ENCODE data around the gene MPDZ. TPM values are rescaled to one million over a fixed set of nuclear protein-coding genes. Genes with fewer than 3 reads are reported as not detected.

Gene MPDZ
- total and polyA plus RNA-seq, 4 experiments from 2014 or later: not detected

- Mint-ChIP-seq H3K9me3 (peaks cover 0 to 11% (median 2%) of the 10 kb centered on the region in 8 donors), H3K4me3 (no peak overlapping the region), H3K27me3 (no peaks in the 10 kb centered on the region), H3K27ac (no peak overlapping the region), H3K4me1 (no peaks in the 10 kb centered on the region), H3K36me3 (no peaks in the 10 kb centered on the region)
- intact Hi-C loops (cut with micrococcal nuclease): no loop called here
- Histone ChIP-seq H3K36me3 (ENCODE audit: insufficient read depth, low read length) (no peaks in the 10 kb centered on the region), H3K9me3 (ENCODE audit: control insufficient read depth in 1 of 2, low read length in 2 of 2) (peaks cover 0 to 4% of the 10 kb centered on the region in 2 donors), H3K4me1 (ENCODE audit: insufficient read depth, low read length) (no peaks in the 10 kb centered on the region), H3K4me3 (ENCODE audit: low read length in 2 of 2) (no peak overlapping the region), H3K27me3 (ENCODE audit: insufficient read depth, low read length) (no peaks in the 10 kb centered on the region), H3K27ac (ENCODE audit: low read depth, low read length) (no peak overlapping the region)
- DNase-seq: no peak
- CTCF ChIA-PET (ENCODE audit: partially characterized antibody): no interaction called here
- POLR2A ChIA-PET (ENCODE audit: partially characterized antibody): no interaction called here
Observed at GRCh38 chr9:13100914-13101572, 178.4 kb downstream of the MPDZ start.

GRCh38 chr9:13095056-13095455, 184.4 kb downstream of the MPDZ start:
- no peaks in the 10 kb centered on the region for H3K4me1 Mint-ChIP-seq
- intact Hi-C loops (cut with micrococcal nuclease): no loop called here
- Histone ChIP-seq H3K9me3 (ENCODE audit: control insufficient read depth in 1 of 2, low read length in 2 of 2) (no peaks in the 10 kb centered on the region), H3K4me3 (ENCODE audit: low read length in 2 of 2) (no peak overlapping the region), H3K27me3 (ENCODE audit: insufficient read depth, low read length) (no peaks in the 10 kb centered on the region), H3K27ac (ENCODE audit: low read depth, low read length) (no peak overlapping the region), H3K4me1 (ENCODE audit: insufficient read depth, low read length) (no peaks in the 10 kb centered on the region), H3K36me3 (ENCODE audit: insufficient read depth, low read length) (no peaks in the 10 kb centered on the region)
- ChIA-PET POLR2A (ENCODE audit: partially characterized antibody) (no interaction called here), CTCF (ENCODE audit: partially characterized antibody) (no interaction called here)
- no peak overlapping the region for H3K4me3 Mint-ChIP-seq
- peaks cover 0 to 15% (median 5%) of the 10 kb centered on the region in 8 donors for H3K9me3 Mint-ChIP-seq
- no peaks in the 10 kb centered on the region for H3K36me3 Mint-ChIP-seq
- DNase-seq: no peak
- H3K27me3 Mint-ChIP-seq: no peaks in the 10 kb centered on the region
- no peak overlapping the region for H3K27ac Mint-ChIP-seq

- Histone ChIP-seq H3K4me1 (ENCODE audit: insufficient read depth, low read length) (no peaks in the 10 kb centered on the region), H3K9me3 (ENCODE audit: control insufficient read depth in 1 of 2, low read length in 2 of 2) (no peaks in the 10 kb centered on the region), H3K27ac (ENCODE audit: low read depth, low read length) (no peak overlapping the region), H3K36me3 (ENCODE audit: insufficient read depth, low read length) (no peaks in the 10 kb centered on the region), H3K4me3 (ENCODE audit: low read length in 2 of 2) (no peak overlapping the region), H3K27me3 (ENCODE audit: insufficient read depth, low read length) (no peaks in the 10 kb centered on the region)
- H3K27ac Mint-ChIP-seq: no peak overlapping the region
- POLR2A ChIA-PET (ENCODE audit: partially characterized antibody): no interaction called here
- no peaks in the 10 kb centered on the region for H3K27me3 Mint-ChIP-seq
- H3K9me3 Mint-ChIP-seq: peaks cover 4 to 26% (median 6%) of the 10 kb centered on the region in 8 donors
- H3K4me3 Mint-ChIP-seq: no peak overlapping the region
- no peak for DNase-seq
- no peaks in the 10 kb centered on the region for H3K36me3 Mint-ChIP-seq
- intact Hi-C loops (cut with micrococcal nuclease): no loop called here
- H3K4me1 Mint-ChIP-seq: no peaks in the 10 kb centered on the region
- CTCF ChIA-PET (ENCODE audit: partially characterized antibody): no interaction called here
Observed at GRCh38 chr9:13090628-13091027, 188.9 kb downstream of the MPDZ start.

- peaks cover 4 to 24% (median 5%) of the 10 kb centered on the region in 8 donors for H3K9me3 Mint-ChIP-seq
- Histone ChIP-seq H3K4me1 (ENCODE audit: insufficient read depth, low read length) (no peaks in the 10 kb centered on the region), H3K27me3 (ENCODE audit: insufficient read depth, low read length) (no peaks in the 10 kb centered on the region), H3K4me3 (ENCODE audit: low read length in 2 of 2) (no peak overlapping the region), H3K36me3 (ENCODE audit: insufficient read depth, low read length) (no peaks in the 10 kb centered on the region), H3K9me3 (ENCODE audit: control insufficient read depth in 1 of 2, low read length in 2 of 2) (no peaks in the 10 kb centered on the region), H3K27ac (ENCODE audit: low read depth, low read length) (no peak overlapping the region)
- no peaks in the 10 kb centered on the region for H3K4me1 Mint-ChIP-seq
- DNase-seq: no peak
- H3K4me3 Mint-ChIP-seq: no peak overlapping the region
- intact Hi-C loops (cut with micrococcal nuclease): no loop called here
- H3K36me3 Mint-ChIP-seq: no peaks in the 10 kb centered on the region
- CTCF ChIA-PET (ENCODE audit: partially characterized antibody): no interaction called here
- no peaks in the 10 kb centered on the region for H3K27me3 Mint-ChIP-seq
- POLR2A ChIA-PET (ENCODE audit: partially characterized antibody): no interaction called here
- H3K27ac Mint-ChIP-seq: no peak overlapping the region
Observed at GRCh38 chr9:13089666-13090065, 189.8 kb downstream of the MPDZ start.

- ChIA-PET CTCF (ENCODE audit: partially characterized antibody) (no interaction called here), POLR2A (ENCODE audit: partially characterized antibody) (no interaction called here)
- intact Hi-C loops (cut with micrococcal nuclease): no loop called here
Observed at GRCh38 chr9:13088720-13089427, 190.6 kb downstream of the MPDZ start.

GRCh38 chr9:13083963-13084528, 195.4 kb downstream of the MPDZ start:
- Histone ChIP-seq H3K4me3 (ENCODE audit: low read length in 2 of 2) (no peak overlapping the region), H3K27me3 (ENCODE audit: insufficient read depth, low read length) (no peaks in the 10 kb centered on the region), H3K27ac (ENCODE audit: low read depth, low read length) (no peak overlapping the region), H3K4me1 (ENCODE audit: insufficient read depth, low read length) (no peaks in the 10 kb centered on the region), H3K36me3 (ENCODE audit: insufficient read depth, low read length) (no peaks in the 10 kb centered on the region), H3K9me3 (ENCODE audit: control insufficient read depth in 1 of 2, low read length in 2 of 2) (peaks cover 0 to 3% of the 10 kb centered on the region in 2 donors)
- CTCF ChIA-PET (ENCODE audit: partially characterized antibody): no interaction called here
- intact Hi-C loops (cut with micrococcal nuclease): no loop called here
- H3K4me1 Mint-ChIP-seq: peaks cover 0 to 1% (median 0%) of the 10 kb centered on the region in 4 donors
- peaks cover 3 to 20% (median 8%) of the 10 kb centered on the region in 8 donors for H3K9me3 Mint-ChIP-seq
- no peak overlapping the region for H3K4me3 Mint-ChIP-seq
- H3K27ac Mint-ChIP-seq: no peak overlapping the region
- no peaks in the 10 kb centered on the region for H3K36me3 Mint-ChIP-seq
- H3K27me3 Mint-ChIP-seq: no peaks in the 10 kb centered on the region
- POLR2A ChIA-PET (ENCODE audit: partially characterized antibody): no interaction called here
- no peak for DNase-seq

More at GRCh38 chr9:13088720-13089427, 190.6 kb downstream of the MPDZ start:
- DNase-seq: no peak
- H3K36me3 ChIP-seq (ENCODE audit: insufficient read depth, low read length): no peaks in the 10 kb centered on the region
- Mint-ChIP-seq H3K4me3 (no peak overlapping the region), H3K9me3 (peaks cover 3 to 21% (median 9%) of the 10 kb centered on the region in 8 donors), H3K27me3 (no peaks in the 10 kb centered on the region), H3K4me1 (no peaks in the 10 kb centered on the region), H3K36me3 (no peaks in the 10 kb centered on the region), H3K27ac (no peak overlapping the region)
- peaks cover 0 to under 1% of the 10 kb centered on the region in 2 donors for H3K9me3 ChIP-seq (ENCODE audit: control insufficient read depth in 1 of 2, low read length in 2 of 2)
- H3K4me3 ChIP-seq (ENCODE audit: low read length in 2 of 2): no peak overlapping the region
- no peaks in the 10 kb centered on the region for H3K27me3 ChIP-seq (ENCODE audit: insufficient read depth, low read length)
- no peaks in the 10 kb centered on the region for H3K4me1 ChIP-seq (ENCODE audit: insufficient read depth, low read length)
- H3K27ac ChIP-seq (ENCODE audit: low read depth, low read length): no peak overlapping the region

- H3K9me3 Mint-ChIP-seq: peaks cover 3 to 14% (median 8%) of the 10 kb centered on the region in 8 donors
- Histone ChIP-seq H3K36me3 (ENCODE audit: insufficient read depth, low read length) (no peaks in the 10 kb centered on the region), H3K27ac (ENCODE audit: low read depth, low read length) (no peak overlapping the region), H3K4me3 (ENCODE audit: low read length in 2 of 2) (no peak overlapping the region), H3K9me3 (ENCODE audit: control insufficient read depth in 1 of 2, low read length in 2 of 2) (peaks cover 0 to 3% of the 10 kb centered on the region in 2 donors), H3K4me1 (ENCODE audit: insufficient read depth, low read length) (no peaks in the 10 kb centered on the region), H3K27me3 (ENCODE audit: insufficient read depth, low read length) (no peaks in the 10 kb centered on the region)
- no peaks in the 10 kb centered on the region for H3K36me3 Mint-ChIP-seq
- H3K27me3 Mint-ChIP-seq: no peaks in the 10 kb centered on the region
- ChIA-PET POLR2A (ENCODE audit: partially characterized antibody) (no interaction called here), CTCF (ENCODE audit: partially characterized antibody) (no interaction called here)
- H3K4me1 Mint-ChIP-seq: peaks cover 0 to 1% (median 0%) of the 10 kb centered on the region in 4 donors
- no peak overlapping the region for H3K27ac Mint-ChIP-seq
- DNase-seq: no peak
- intact Hi-C loops (cut with micrococcal nuclease): no loop called here
- no peak overlapping the region for H3K4me3 Mint-ChIP-seq
Observed at GRCh38 chr9:13083366-13083765, 196.1 kb downstream of the MPDZ start.
